Measurements from ENCODE around the gene CYB5D1.

Gene CYB5D1

DNA sequence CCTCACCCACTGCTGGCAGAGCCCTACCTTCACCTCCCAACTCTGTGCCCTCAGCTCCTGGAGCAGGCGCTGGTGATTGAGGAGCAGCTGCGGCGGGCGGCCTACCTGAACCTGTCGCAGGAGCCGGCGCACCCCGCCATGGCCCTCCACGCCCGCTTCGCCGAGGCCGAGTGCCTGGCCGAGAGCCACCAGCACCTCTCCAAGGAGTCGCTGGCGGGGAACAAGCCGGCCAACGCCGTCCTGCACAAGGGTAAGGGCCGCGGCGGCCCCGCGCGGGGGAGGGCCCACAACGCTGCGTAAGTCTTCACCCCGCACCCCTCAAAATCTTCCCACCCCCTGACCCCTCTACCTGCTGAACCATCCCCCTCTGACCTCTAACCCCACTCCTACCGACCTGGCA lies 51.3 kb downstream of the CYB5D1 start:
- H3K36me3 ChIP-seq (ENCODE audit: low read length) = peaks cover 5% of the 10 kb centered on the region
- no peak overlapping the region for H3K4me2 ChIP-seq (ENCODE audit: low read depth, low read length, poor library complexity, severe bottlenecking)
- H3K9ac ChIP-seq (ENCODE audit: low read length) = no peak overlapping the region
- no peaks in the 10 kb centered on the region for H3K79me2 ChIP-seq (ENCODE audit: insufficient read depth, low read length)
- H3K27ac ChIP-seq (ENCODE audit: low read depth, low read length) = no peak overlapping the region
- H4K20me1 ChIP-seq (ENCODE audit: low read depth, low read length) = no peaks in the 10 kb centered on the region
- H3F3A ChIP-seq (ENCODE audit: insufficient read depth) = peaks cover 11% of the 10 kb centered on the region
- TF ChIP-seq EZH2phosphoT487 (conservative IDR thresholded peaks at IDR 0.05; ENCODE audit: low read length) = no peak
- TF ChIP-seq, protein P1, sequence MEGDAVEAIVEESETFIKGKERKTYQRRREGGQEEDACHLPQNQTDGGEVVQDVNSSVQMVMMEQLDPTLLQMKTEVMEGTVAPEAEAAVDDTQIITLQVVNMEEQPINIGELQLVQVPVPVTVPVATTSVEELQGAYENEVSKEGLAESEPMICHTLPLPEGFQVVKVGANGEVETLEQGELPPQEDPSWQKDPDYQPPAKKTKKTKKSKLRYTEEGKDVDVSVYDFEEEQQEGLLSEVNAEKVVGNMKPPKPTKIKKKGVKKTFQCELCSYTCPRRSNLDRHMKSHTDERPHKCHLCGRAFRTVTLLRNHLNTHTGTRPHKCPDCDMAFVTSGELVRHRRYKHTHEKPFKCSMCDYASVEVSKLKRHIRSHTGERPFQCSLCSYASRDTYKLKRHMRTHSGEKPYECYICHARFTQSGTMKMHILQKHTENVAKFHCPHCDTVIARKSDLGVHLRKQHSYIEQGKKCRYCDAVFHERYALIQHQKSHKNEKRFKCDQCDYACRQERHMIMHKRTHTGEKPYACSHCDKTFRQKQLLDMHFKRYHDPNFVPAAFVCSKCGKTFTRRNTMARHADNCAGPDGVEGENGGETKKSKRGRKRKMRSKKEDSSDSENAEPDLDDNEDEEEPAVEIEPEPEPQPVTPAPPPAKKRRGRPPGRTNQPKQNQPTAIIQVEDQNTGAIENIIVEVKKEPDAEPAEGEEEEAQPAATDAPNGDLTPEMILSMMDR (IDR thresholded peaks at IDR 0.05; ENCODE audit: insufficient read depth, low read length, poor library complexity, severe bottlenecking) = no peak
- no peaks in the 10 kb centered on the region for H3K9me2 ChIP-seq (replicated peaks; ENCODE audit: insufficient read depth, low read length)
- H3K9me3 ChIP-seq (ENCODE audit: insufficient read depth, low read length) = no peaks in the 10 kb centered on the region
- no peaks in the 10 kb centered on the region for H3K27me3 ChIP-seq (ENCODE audit: low read length)
- H3K4me3 ChIP-seq (ENCODE audit: insufficient read depth, low read length, poor library complexity, severe bottlenecking) = no peak overlapping the region
- H2AFZ ChIP-seq (ENCODE audit: low read depth, low read length, severe bottlenecking) = no peak overlapping the region

DNA sequence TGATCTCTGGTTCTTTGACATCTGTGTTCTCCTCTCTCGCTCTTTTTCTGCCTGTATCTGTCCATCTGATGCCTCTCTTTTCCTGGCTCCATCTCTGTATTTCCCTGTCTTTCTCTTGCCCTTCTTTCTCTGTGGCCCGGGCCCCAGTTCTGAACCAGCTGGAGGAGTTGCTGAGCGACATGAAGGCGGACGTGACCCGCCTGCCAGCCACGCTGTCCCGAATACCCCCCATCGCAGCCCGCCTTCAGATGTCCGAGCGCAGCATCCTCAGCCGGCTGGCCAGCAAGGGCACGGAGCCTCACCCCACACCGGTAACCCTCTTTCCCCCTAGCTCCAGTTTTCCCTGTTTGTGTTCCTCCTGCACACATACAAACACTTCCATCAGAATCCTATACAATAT lies 52.5 kb downstream of the CYB5D1 start:
- Histone ChIP-seq H3F3A (ENCODE audit: insufficient read depth) (peaks cover 11% of the 10 kb centered on the region), H3K4me3 (ENCODE audit: insufficient read depth, low read length, poor library complexity, severe bottlenecking) (no peak overlapping the region), H3K4me2 (ENCODE audit: low read depth, low read length, poor library complexity, severe bottlenecking) (no peak overlapping the region), H3K27me3 (ENCODE audit: low read length) (no peaks in the 10 kb centered on the region), H2AFZ (ENCODE audit: low read depth, low read length, severe bottlenecking) (no peak overlapping the region), H3K9me3 (ENCODE audit: insufficient read depth, low read length) (no peaks in the 10 kb centered on the region), H3K9me2 (replicated peaks; ENCODE audit: insufficient read depth, low read length) (no peaks in the 10 kb centered on the region), H3K27ac (ENCODE audit: low read depth, low read length) (no peak overlapping the region), H4K20me1 (ENCODE audit: low read depth, low read length) (no peaks in the 10 kb centered on the region), H3K79me2 (ENCODE audit: insufficient read depth, low read length) (peaks cover 6% of the 10 kb centered on the region; the same call in 1 of the 2 replicates), H3K9ac (ENCODE audit: low read length) (no peak overlapping the region), H3K36me3 (ENCODE audit: low read length) (peaks cover 3% of the 10 kb centered on the region)
- TF ChIP-seq EZH2phosphoT487 (conservative IDR thresholded peaks at IDR 0.05; ENCODE audit: low read length) = no peak
- TF ChIP-seq, protein P1 (IDR thresholded peaks at IDR 0.05; ENCODE audit: insufficient read depth, low read length, poor library complexity, severe bottlenecking) = no peak

DNA sequence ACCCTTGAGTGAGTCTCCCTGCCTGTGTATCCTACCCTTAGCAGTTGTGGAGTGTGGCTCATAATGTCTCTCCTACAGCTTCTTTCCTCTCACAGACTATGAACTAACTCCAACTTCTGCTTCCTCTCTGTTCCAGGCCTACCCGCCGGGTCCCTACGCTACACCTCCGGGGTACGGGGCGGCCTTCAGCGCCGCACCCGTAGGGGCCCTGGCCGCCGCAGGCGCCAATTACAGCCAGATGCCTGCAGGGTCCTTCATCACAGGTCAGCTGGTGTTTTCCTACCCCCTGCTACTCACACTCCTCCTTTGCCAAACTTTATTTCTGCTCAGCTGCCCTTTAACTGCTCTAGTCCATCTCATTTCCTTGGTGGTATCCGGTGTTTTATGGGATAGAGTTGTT lies 52.9 kb downstream of the CYB5D1 start:
- Histone ChIP-seq H3K79me2 (ENCODE audit: insufficient read depth, low read length) (peaks cover 6% of the 10 kb centered on the region; the same call in 1 of the 2 replicates), H3K9me2 (replicated peaks; ENCODE audit: insufficient read depth, low read length) (no peaks in the 10 kb centered on the region), H2AFZ (ENCODE audit: low read depth, low read length, severe bottlenecking) (no peak overlapping the region), H3K36me3 (ENCODE audit: low read length) (no peaks in the 10 kb centered on the region), H3K4me3 (ENCODE audit: insufficient read depth, low read length, poor library complexity, severe bottlenecking) (no peak overlapping the region), H3K4me2 (ENCODE audit: low read depth, low read length, poor library complexity, severe bottlenecking) (no peak overlapping the region), H3F3A (ENCODE audit: insufficient read depth) (peaks cover 11% of the 10 kb centered on the region), H3K9ac (ENCODE audit: low read length) (no peak overlapping the region), H3K27me3 (ENCODE audit: low read length) (no peaks in the 10 kb centered on the region), H3K27ac (ENCODE audit: low read depth, low read length) (no peak overlapping the region), H4K20me1 (ENCODE audit: low read depth, low read length) (no peaks in the 10 kb centered on the region), H3K9me3 (ENCODE audit: insufficient read depth, low read length) (no peaks in the 10 kb centered on the region)
- TF ChIP-seq EZH2phosphoT487 (conservative IDR thresholded peaks at IDR 0.05; ENCODE audit: low read length) = no peak
- TF ChIP-seq, protein P1 (IDR thresholded peaks at IDR 0.05; ENCODE audit: insufficient read depth, low read length, poor library complexity, severe bottlenecking) = no peak
